Measurements from ENCODE around the gene MOB3B.

DNA sequence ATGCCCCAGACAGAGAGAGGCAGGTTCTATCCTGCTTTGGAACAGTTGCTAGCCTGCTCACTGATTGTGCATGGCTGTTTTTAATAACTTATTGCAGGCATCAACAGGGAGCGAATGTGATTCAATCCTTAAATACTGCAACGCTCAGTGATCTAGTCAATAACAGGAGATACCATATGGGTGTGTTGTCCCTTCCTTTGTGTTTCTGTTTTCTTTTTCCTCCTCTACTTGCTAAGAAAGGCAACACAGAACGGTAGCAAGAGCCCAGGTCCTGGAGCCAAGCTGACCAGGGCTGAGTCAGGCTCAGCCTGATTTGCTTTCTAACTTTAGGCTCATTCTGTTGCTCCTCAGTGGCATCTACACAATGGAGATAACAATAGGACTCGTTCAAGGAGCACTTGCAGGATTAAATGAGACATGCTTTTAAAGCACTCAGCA, 134.1 kb downstream of the MOB3B start:
- TF ChIP-seq, protein P1, sequence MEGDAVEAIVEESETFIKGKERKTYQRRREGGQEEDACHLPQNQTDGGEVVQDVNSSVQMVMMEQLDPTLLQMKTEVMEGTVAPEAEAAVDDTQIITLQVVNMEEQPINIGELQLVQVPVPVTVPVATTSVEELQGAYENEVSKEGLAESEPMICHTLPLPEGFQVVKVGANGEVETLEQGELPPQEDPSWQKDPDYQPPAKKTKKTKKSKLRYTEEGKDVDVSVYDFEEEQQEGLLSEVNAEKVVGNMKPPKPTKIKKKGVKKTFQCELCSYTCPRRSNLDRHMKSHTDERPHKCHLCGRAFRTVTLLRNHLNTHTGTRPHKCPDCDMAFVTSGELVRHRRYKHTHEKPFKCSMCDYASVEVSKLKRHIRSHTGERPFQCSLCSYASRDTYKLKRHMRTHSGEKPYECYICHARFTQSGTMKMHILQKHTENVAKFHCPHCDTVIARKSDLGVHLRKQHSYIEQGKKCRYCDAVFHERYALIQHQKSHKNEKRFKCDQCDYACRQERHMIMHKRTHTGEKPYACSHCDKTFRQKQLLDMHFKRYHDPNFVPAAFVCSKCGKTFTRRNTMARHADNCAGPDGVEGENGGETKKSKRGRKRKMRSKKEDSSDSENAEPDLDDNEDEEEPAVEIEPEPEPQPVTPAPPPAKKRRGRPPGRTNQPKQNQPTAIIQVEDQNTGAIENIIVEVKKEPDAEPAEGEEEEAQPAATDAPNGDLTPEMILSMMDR (IDR thresholded peaks at IDR 0.05; ENCODE audit: low read depth, low read length, poor library complexity, severe bottlenecking) = no peak
- no peak for TF ChIP-seq EZH2phosphoT487 (IDR thresholded peaks at IDR 0.05; ENCODE audit: borderline replicate concordance, low read length)
